Breast epithelium (tissue), 4 donors: Measurements from ENCODE around the gene PLXND1. TPM values are rescaled to one million over a fixed set of nuclear protein-coding genes. Genes with fewer than 3 reads are reported as not detected.

Source experiments
- DNase-seq, 2 donors: peaks; one replicate each; pipeline ENCODE4 v3.0.0-alpha.2; 2019; ENCODE audit warnings: low spot score in 2 of 2
- H3K27ac ChIP-seq, 2 donors: fragments of 200-600 bp; sonication (generic) in 1 of 2; one replicate each; pipeline ENCODE4 v1.5.1; 2016 to 2019; ENCODE audit warnings: mild to moderate bottlenecking in 1 of 2
- H3K27me3 ChIP-seq, 2 donors: fragments of 200-600 bp; sonication (generic) in 1 of 2; one replicate each; pipeline versions ENCODE4 v1.5.1 to v1.6.0; 2017 to 2019; ENCODE audit warnings: control low read depth in 1 of 2, mild to moderate bottlenecking in 1 of 2
- H3K36me3 ChIP-seq: fragments of 200-600 bp; one replicate; pipeline ENCODE4 v1.5.1; 2019
- H3K4me1 ChIP-seq, 2 donors: fragments of 200-600 bp; sonication (generic); one replicate each; pipeline ENCODE4 v1.5.1; 2016 to 2019; ENCODE audit warnings: control low read depth in 1 of 2
- H3K4me3 ChIP-seq, 3 donors: fragments of 200-600 bp; sonication (generic); 1 replicate in 2 of 3; 2 replicates in 1 of 3; pipeline ENCODE4 v1.5.1; 2016 to 2019; ENCODE audit warnings: mild to moderate bottlenecking in 3 of 3, moderate library complexity in 2 of 3
- H3K9me3 ChIP-seq, 2 donors: fragments of 200-600 bp; sonication (generic) in 1 of 2; one replicate each; pipeline ENCODE4 v1.5.1; 2016 to 2019; ENCODE audit warnings: control low read depth in 1 of 2
- POLR2A ChIP-seq: fragments of 450-650 bp; IDR thresholded peaks from one replicate; pipeline ENCODE4 v1.6.1; 2016; ENCODE audit warnings: antibody characterized with exemption, mild to moderate bottlenecking, moderate library complexity
- POLR2AphosphoS5 ChIP-seq, 3 donors: sonication (generic); formaldehyde crosslinking; IDR thresholded peaks; one replicate each; pipeline ENCODE4 v1.6.1; 2017; ENCODE audit warnings: antibody characterized with exemption in 3 of 3
- intact Hi-C: fragments of 100-400 bp; cut with DNase I; formaldehyde crosslinking; loops from one replicate; pipeline ENCODE4 v1.15.1; 2023; ENCODE audit warnings: low total_unique reads
- total RNA-seq, 3 donors: library from RNA; depleted of rRNA; stranded (reverse); fragments of >200 nt; gene quantifications; one replicate each; pipeline ENCODE4 v1.1.0, GENCODE V29; 2016
- TF ChIP-seq, protein P1 (sequence below), 3 donors: fragments of 450-650 bp; IDR thresholded peaks; one replicate each; pipeline ENCODE4 v1.5.1; 2016 to 2017; ENCODE audit warnings: antibody characterized with exemption in 3 of 3, mild to moderate bottlenecking in 3 of 3, moderate library complexity in 3 of 3

The PLXND1 gene
- total RNA-seq, 3 donors from 2014 or later: 53.6 to 187 (median 118) TPM

DNA sequence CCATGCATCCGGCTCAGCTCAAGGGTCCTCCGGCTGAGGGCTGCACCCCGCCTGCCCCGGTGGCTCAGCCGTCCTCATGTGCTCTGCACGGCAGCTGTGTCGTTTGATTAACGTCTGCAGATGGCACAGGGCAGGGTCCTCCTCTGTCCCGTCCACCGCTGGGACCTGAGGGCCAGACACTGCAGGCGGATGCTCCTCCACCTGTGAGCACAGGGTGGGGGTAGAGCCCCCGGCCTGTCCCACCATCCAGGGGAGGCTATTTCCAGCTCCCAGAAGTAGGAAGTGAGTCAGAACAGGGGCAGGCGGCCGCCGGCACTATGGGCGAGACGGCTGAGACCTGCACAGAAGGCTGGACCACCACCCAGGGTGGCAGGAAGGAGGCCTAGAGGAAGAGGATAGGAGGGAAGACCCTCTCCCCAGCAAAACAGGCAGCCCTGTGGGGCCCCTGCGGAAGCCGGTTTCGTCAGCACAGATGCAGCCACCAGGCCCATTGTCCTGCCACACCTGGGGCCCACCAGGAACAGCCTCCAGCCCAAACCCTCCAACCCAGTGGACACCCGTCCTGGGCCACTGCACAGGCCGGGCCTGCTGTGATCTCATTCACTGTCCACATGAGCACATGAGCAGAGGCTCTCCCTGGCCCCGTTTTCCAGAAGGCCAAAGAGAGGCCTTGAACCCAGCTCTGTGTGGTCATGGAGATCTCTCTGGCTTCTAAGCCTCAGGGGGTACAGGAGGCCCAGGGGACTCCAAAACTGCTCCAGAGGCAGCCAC is 12.6 kb upstream of the PLXND1 start:
- Histone ChIP-seq H3K27me3 (no peaks in the 10 kb centered on the region), H3K27ac (peak overlapping the region in 1 of 2 donors; percentile 68), H3K4me3 (no peak overlapping the region), H3K4me1 (peaks cover 0 to 4% of the 10 kb centered on the region in 2 donors), H3K9me3 (no peaks in the 10 kb centered on the region), H3K36me3 (no peaks in the 10 kb centered on the region)
- TF ChIP-seq POLR2A (no peak), POLR2AphosphoS5 (IDR thresholded peaks at IDR 0.05) (no peak)
- TF ChIP-seq, protein P1, sequence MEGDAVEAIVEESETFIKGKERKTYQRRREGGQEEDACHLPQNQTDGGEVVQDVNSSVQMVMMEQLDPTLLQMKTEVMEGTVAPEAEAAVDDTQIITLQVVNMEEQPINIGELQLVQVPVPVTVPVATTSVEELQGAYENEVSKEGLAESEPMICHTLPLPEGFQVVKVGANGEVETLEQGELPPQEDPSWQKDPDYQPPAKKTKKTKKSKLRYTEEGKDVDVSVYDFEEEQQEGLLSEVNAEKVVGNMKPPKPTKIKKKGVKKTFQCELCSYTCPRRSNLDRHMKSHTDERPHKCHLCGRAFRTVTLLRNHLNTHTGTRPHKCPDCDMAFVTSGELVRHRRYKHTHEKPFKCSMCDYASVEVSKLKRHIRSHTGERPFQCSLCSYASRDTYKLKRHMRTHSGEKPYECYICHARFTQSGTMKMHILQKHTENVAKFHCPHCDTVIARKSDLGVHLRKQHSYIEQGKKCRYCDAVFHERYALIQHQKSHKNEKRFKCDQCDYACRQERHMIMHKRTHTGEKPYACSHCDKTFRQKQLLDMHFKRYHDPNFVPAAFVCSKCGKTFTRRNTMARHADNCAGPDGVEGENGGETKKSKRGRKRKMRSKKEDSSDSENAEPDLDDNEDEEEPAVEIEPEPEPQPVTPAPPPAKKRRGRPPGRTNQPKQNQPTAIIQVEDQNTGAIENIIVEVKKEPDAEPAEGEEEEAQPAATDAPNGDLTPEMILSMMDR (IDR thresholded peaks at IDR 0.05): no peak
- DNase-seq: no peak
- intact Hi-C loops: no loop called here

DNA sequence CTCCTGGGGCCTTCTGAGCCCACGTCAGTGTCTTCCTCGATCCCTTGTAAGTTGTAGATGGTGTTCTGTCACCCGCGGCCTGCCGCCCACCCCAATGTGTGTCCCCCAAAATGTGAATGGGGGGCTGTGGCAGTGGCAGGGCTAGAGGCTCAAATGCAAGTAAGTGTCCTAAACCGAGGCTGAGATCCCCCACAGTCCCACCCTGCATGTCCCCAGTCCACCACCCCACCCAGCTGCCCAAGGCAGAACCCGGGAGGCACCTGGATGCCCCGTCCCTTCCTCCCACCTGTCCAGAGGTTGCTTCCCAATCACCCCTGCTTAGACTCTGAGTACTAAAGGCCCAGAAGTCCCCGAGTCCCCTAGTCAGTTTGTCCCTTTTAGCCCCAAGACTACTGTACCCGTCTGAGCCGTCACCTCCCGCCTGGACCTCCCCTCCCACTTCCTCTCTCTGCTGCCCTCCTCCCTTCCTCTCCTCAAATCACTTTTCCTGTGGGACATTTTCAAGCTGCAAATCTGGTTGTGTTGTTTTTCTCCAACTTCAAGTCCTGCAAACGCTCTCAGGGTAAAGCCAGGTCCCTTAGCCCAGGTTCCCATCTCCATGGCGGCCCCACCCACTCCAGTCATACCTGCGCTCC is 11.8 kb upstream of the PLXND1 start:
- Histone ChIP-seq H3K27ac (peak overlapping the region in 1 of 2 donors; percentile 80), H3K9me3 (no peaks in the 10 kb centered on the region), H3K4me1 (peaks cover 0 to 4% of the 10 kb centered on the region in 2 donors), H3K4me3 (no peak overlapping the region), H3K36me3 (no peaks in the 10 kb centered on the region), H3K27me3 (no peaks in the 10 kb centered on the region)
- TF ChIP-seq, protein P1 (IDR thresholded peaks at IDR 0.05): no peak
- TF ChIP-seq POLR2AphosphoS5 (IDR thresholded peaks at IDR 0.05) (no peak), POLR2A (no peak)
- intact Hi-C loops: no loop called here
- DNase-seq: no peak

DNA sequence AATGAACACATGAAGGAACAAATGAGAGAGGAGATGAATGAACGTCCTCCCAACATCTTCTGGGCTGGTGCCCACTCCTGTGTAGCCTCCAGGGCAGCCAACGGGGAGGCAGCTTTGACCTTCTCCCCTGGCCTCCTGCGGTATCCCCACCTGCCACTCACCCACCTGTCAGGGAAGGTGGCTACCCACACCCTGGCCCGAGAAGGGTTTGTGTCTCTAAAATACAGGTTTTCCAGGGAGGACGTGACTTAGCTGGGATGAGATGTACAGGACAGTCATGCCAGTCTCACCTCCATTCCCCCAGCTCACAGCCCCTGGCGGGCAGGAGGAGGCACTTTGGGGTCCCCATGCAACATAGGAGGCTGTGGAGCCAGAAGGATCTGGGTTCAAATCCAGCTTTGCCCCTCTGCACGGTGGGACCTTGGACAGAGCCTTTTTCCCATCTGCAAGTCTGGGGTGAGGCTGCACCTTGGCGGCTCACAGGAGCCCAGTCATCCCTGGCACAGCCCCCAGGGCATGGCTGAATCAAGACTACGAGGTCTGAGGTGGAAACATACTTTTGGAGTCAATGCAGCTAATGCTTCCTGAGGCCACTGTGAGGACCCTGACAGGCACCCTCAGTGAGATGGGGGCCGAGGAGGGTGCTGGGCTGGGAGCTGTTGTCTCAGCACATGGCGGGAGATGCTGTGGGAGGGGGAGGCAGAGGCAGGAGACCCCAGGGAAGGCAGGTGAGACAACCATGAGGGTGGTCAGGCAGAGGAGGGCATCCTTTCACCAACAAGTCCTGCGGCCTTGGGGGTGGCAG is 11.1 kb upstream of the PLXND1 start:
- Histone ChIP-seq H3K27ac (peak overlapping the region; percentile 29 to 80), H3K4me3 (no peak overlapping the region), H3K9me3 (no peaks in the 10 kb centered on the region), H3K27me3 (no peaks in the 10 kb centered on the region), H3K4me1 (peaks cover 0 to under 1% of the 10 kb centered on the region in 2 donors), H3K36me3 (no peaks in the 10 kb centered on the region)
- intact Hi-C loops: no loop called here
- TF ChIP-seq POLR2AphosphoS5 (IDR thresholded peaks at IDR 0.05) (no peak), POLR2A (no peak)
- TF ChIP-seq, protein P1 (IDR thresholded peaks at IDR 0.05): no peak
- no peak for DNase-seq

DNA sequence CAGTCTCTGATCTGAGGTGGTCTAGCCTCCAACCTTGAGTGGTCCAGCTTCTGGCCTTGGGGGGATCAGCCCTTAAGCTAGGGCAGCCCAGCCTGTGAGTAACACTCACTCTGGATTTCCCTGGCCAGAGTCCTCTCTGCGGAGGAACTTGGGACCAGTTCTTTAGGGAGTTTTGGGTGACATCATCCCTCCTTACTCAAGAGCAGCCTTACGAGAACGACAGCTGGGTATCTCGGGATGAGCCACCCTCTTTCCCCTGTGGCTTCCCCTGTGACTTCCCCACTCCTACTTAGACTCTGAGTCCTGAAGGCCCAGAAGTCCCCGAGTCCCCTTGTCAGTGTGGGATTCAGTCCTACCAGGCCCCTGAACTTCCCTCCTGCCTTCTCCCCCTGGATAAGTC is 10.2 kb upstream of the PLXND1 start:
- Histone ChIP-seq H3K27ac (peak overlapping the region; percentile 29 to 80), H3K4me1 (peaks cover 0 to 6% of the 10 kb centered on the region in 2 donors), H3K9me3 (no peaks in the 10 kb centered on the region), H3K27me3 (no peaks in the 10 kb centered on the region), H3K4me3 (no peak overlapping the region), H3K36me3 (no peaks in the 10 kb centered on the region)
- TF ChIP-seq POLR2A (no peak), POLR2AphosphoS5 (IDR thresholded peaks at IDR 0.05) (no peak)
- TF ChIP-seq, protein P1 (IDR thresholded peaks at IDR 0.05): no peak
- intact Hi-C loops: no loop called here
- no peak for DNase-seq
